HG03139 (cell line): ENCODE measurements around the gene ATG2B.
"Not testable (repeated sequence)": the region's sequence is repeated elsewhere in the genome, so short reads cannot be mapped to it uniquely, and the experiment has no call there.

Experiments used
- ATAC-seq: cut with Tn5 transposase; IDR thresholded peaks from one replicate; pipeline ENCODE4 v1.9.1; 2021; ENCODE audit not compliant: unreplicated experiment

The ATG2B gene

GRCh38 chr14:96383445-96383844, 20.3 kb upstream of the ATG2B start:
- no peak for ATAC-seq

GRCh38 chr14:96380735-96381134, 17.6 kb upstream of the ATG2B start:
- ATAC-seq = peak; percentile 78

GRCh38 chr14:96376093-96376492, 13.0 kb upstream of the ATG2B start:
- no peak for ATAC-seq

GRCh38 chr14:96373538-96373937, 10.4 kb upstream of the ATG2B start:
- ATAC-seq = no peak

GRCh38 chr14:96370528-96370927, 7.4 kb upstream of the ATG2B start:
- ATAC-seq = no peak

GRCh38 chr14:96368534-96368933, 5.4 kb upstream of the ATG2B start:
- ATAC-seq = no peak

GRCh38 chr14:96364962-96365361, 1.8 kb upstream of the ATG2B start:
- no peak for ATAC-seq

- ATAC-seq = peak; percentile 11
These were observed 703 bp upstream of the ATG2B start for GRCh38 chr14:96363751-96364336.

GRCh38 chr14:96362071-96362964, 823 bp downstream of the ATG2B start:
- peak; percentile 12 for ATAC-seq

GRCh38 chr14:96359959-96360358, 3.2 kb downstream of the ATG2B start:
- ATAC-seq = no peak

GRCh38 chr14:96357216-96357615, 5.9 kb downstream of the ATG2B start:
- no peak for ATAC-seq

GRCh38 chr14:96354246-96354645, 8.9 kb downstream of the ATG2B start:
- ATAC-seq = no peak

GRCh38 chr14:96352708-96353107, 10.4 kb downstream of the ATG2B start:
- ATAC-seq = no peak

- no peak for ATAC-seq
These were observed 11.2 kb downstream of the ATG2B start for GRCh38 chr14:96351986-96352385.

- ATAC-seq = no peak
These were observed 13.7 kb downstream of the ATG2B start for GRCh38 chr14:96349286-96350075.

GRCh38 chr14:96347957-96348356, 15.2 kb downstream of the ATG2B start:
- not testable (repeated sequence) for ATAC-seq

- no peak for ATAC-seq
These were observed 17.5 kb downstream of the ATG2B start for GRCh38 chr14:96345669-96346068.

GRCh38 chr14:96341323-96341722, 21.8 kb downstream of the ATG2B start:
- no peak for ATAC-seq

GRCh38 chr14:96338551-96338950, 24.6 kb downstream of the ATG2B start:
- no peak for ATAC-seq

- no peak for ATAC-seq
These were observed 38.9 kb downstream of the ATG2B start for GRCh38 chr14:96324219-96324618.

GRCh38 chr14:96320605-96321004, 42.5 kb downstream of the ATG2B start:
- ATAC-seq = no peak

- ATAC-seq = no peak
These were observed 44.3 kb downstream of the ATG2B start for GRCh38 chr14:96318836-96319235.
